H9 (cell line): ENCODE measurements around the gene MYO18A. TPM values are rescaled to one million over a fixed set of nuclear protein-coding genes. Genes with fewer than 3 reads are reported as not detected.

Experiments used
- DNase-seq: peaks from one replicate; pipeline ENCODE4 v3.0.0-alpha.2; 2017
- H2AFZ ChIP-seq: one replicate; pipeline ENCODE4 v1.6.1; 2013; ENCODE audit warnings: mild to moderate bottlenecking, low read length, control low read depth, moderate library complexity
- H2AK5ac ChIP-seq: 2 replicates; pipeline ENCODE4 v1.6.1; 2013; ENCODE audit warnings: low read length, control low read depth, mixed read lengths; ENCODE audit not compliant: insufficient read length
- H2BK120ac ChIP-seq: one replicate; pipeline ENCODE4 v1.6.1; 2013; ENCODE audit warnings: low read depth, mild to moderate bottlenecking, low read length, control low read depth, inconsistent platforms; ENCODE audit not compliant: poor library complexity, severe bottlenecking
- H2BK12ac ChIP-seq: 2 replicates; pipeline ENCODE4 v1.6.1; 2013; ENCODE audit warnings: low read length, control low read depth, mixed read lengths, low read depth; ENCODE audit not compliant: insufficient read length
- H2BK15ac ChIP-seq: 2 replicates; pipeline ENCODE4 v1.6.1; 2013; ENCODE audit warnings: low read depth, low read length, control low read depth
- H2BK20ac ChIP-seq: one replicate; pipeline ENCODE4 v1.6.1; 2013; ENCODE audit warnings: low read depth, mild to moderate bottlenecking, low read length, control low read depth, inconsistent platforms; ENCODE audit not compliant: poor library complexity, severe bottlenecking
- H2BK5ac ChIP-seq: 2 replicates; pipeline ENCODE4 v1.6.1; 2013; ENCODE audit warnings: low read length, control low read depth, mixed read lengths; ENCODE audit not compliant: insufficient read length
- H3K14ac ChIP-seq: 2 replicates; pipeline ENCODE4 v1.6.1; 2013; ENCODE audit warnings: low read length, control low read depth; ENCODE audit not compliant: insufficient read depth
- H3K18ac ChIP-seq: 2 replicates; pipeline ENCODE4 v1.6.1; 2013; ENCODE audit warnings: low read depth, mild to moderate bottlenecking, mixed read lengths, low read length, control low read depth; ENCODE audit not compliant: insufficient read length
- H3K23ac ChIP-seq: 2 replicates; pipeline ENCODE4 v1.6.1; 2013; ENCODE audit warnings: low read length, control low read depth, mixed read lengths, low read depth; ENCODE audit not compliant: insufficient read length
- H3K23me2 ChIP-seq: 2 replicates; pipeline ENCODE4 v1.6.1; 2013; ENCODE audit warnings: low read depth, mild to moderate bottlenecking, mixed read lengths, low read length, control low read depth; ENCODE audit not compliant: insufficient read length, poor library complexity, severe bottlenecking
- H3K27ac ChIP-seq: 2 replicates; pipeline ENCODE4 v1.5.1; 2013; ENCODE audit warnings: low read length, control low read depth, mixed read lengths, low read depth; ENCODE audit not compliant: insufficient read length
- H3K27me3 ChIP-seq: 2 replicates; pipeline ENCODE4 v1.6.1; 2013; ENCODE audit warnings: low read length, control low read depth, inconsistent platforms; ENCODE audit not compliant: insufficient read depth
- H3K4ac ChIP-seq: 2 replicates; pipeline ENCODE4 v1.6.1; 2013; ENCODE audit warnings: low read depth, mild to moderate bottlenecking, control low read depth, inconsistent platforms, low read length, moderate library complexity
- H3K4me1 ChIP-seq: 2 replicates; pipeline ENCODE4 v1.6.1; 2013; ENCODE audit warnings: low read length, control low read depth, inconsistent platforms; ENCODE audit not compliant: insufficient read depth
- H3K4me2 ChIP-seq: 2 replicates; pipeline ENCODE4 v1.6.1; 2013; ENCODE audit warnings: low read length, control low read depth, mixed read lengths; ENCODE audit not compliant: insufficient read length, insufficient read depth
- H3K56ac ChIP-seq: 2 replicates; pipeline ENCODE4 v1.6.1; 2013; ENCODE audit warnings: low read depth, mild to moderate bottlenecking, mixed read lengths, low read length, control low read depth; ENCODE audit not compliant: insufficient read length
- H3K79me1 ChIP-seq: 2 replicates; pipeline ENCODE4 v1.6.1; 2013; ENCODE audit warnings: low read depth, mild to moderate bottlenecking, moderate library complexity, low read length, control low read depth, inconsistent platforms; ENCODE audit not compliant: insufficient read depth, poor library complexity, severe bottlenecking
- H3K79me2 ChIP-seq: 2 replicates; pipeline ENCODE4 v1.6.1; 2013; ENCODE audit warnings: low read length, control low read depth, inconsistent platforms; ENCODE audit not compliant: insufficient read depth
- H3K9ac ChIP-seq: 2 replicates; pipeline ENCODE4 v1.6.1; 2013; ENCODE audit warnings: low read length, control low read depth, mixed read lengths; ENCODE audit not compliant: insufficient read length; ENCODE audit errors: extremely low read depth
- H3K9me3 ChIP-seq: one replicate; pipeline ENCODE4 v1.6.1; 2013; ENCODE audit warnings: low read depth, low read length, inconsistent platforms; ENCODE audit not compliant: control insufficient read depth
- H3T11ph ChIP-seq: one replicate; pipeline ENCODE4 v1.6.1; 2013; ENCODE audit warnings: mild to moderate bottlenecking, low read length, control low read depth, inconsistent platforms
- H4K20me1 ChIP-seq: one replicate; pipeline ENCODE4 v1.6.1; 2013; ENCODE audit not compliant: control insufficient read depth, insufficient read length, insufficient read depth
- H4K5ac ChIP-seq: 2 replicates; pipeline ENCODE4 v1.6.1; 2013; ENCODE audit warnings: low read depth, mild to moderate bottlenecking, mixed read lengths, low read length, control low read depth; ENCODE audit not compliant: insufficient read length
- H4K8ac ChIP-seq: replicated peaks from 2 replicates; pipeline ENCODE4 v1.6.1; 2013; ENCODE audit warnings: low read length, control low read depth, mixed read lengths, low read depth; ENCODE audit not compliant: insufficient read length
- H4K91ac ChIP-seq: 2 replicates; pipeline ENCODE4 v1.6.1; 2013; ENCODE audit warnings: low read depth, mild to moderate bottlenecking, moderate library complexity, mixed read lengths, low read length, control low read depth; ENCODE audit not compliant: insufficient read length
- H3K27ac Mint-ChIP-seq, 3 experiments: 2 replicates in 2 of 3; 3 replicates in 1 of 3; pipeline ENCODE4 v1.8.0; 2020 to 2021; ENCODE audit warnings: mixed read lengths in 3 of 3, mild to moderate bottlenecking in 1 of 3, moderate library complexity in 1 of 3
- H3K27me3 Mint-ChIP-seq: 2 replicates; pipeline ENCODE4 v1.8.0; 2021; ENCODE audit warnings: low read depth, mild to moderate bottlenecking, moderate library complexity, mixed read lengths
- H3K36me3 Mint-ChIP-seq, 3 experiments: 2 replicates in 2 of 3; 3 replicates in 1 of 3; pipeline ENCODE4 v1.8.0; 2020 to 2021; ENCODE audit warnings: low read depth in 3 of 3, mixed read lengths in 3 of 3; ENCODE audit not compliant: insufficient read depth in 1 of 3
- H3K4me1 Mint-ChIP-seq, 2 experiments: 2 replicates each; pipeline ENCODE4 v1.8.0; 2020; ENCODE audit warnings: mixed read lengths in 2 of 2
- H3K4me3 Mint-ChIP-seq, 2 experiments: 2 replicates in 1 of 2; 3 replicates in 1 of 2; pipeline ENCODE4 v1.8.0; 2020 to 2021; ENCODE audit warnings: mild to moderate bottlenecking in 2 of 2, mixed read lengths in 2 of 2, moderate library complexity in 1 of 2
- H3K9me3 Mint-ChIP-seq, 2 experiments: 2 replicates in 1 of 2; 3 replicates in 1 of 2; pipeline ENCODE4 v1.8.0; 2020; ENCODE audit warnings: mild to moderate bottlenecking in 2 of 2, mixed read lengths in 2 of 2, moderate library complexity in 1 of 2
- WGBS: extraction: QIAGEN DNeasy Blood & Tissue Kit; methylation state at CpG from one replicate; pipeline ENCODE4 v1.1.7; 2013; ENCODE audit warnings: missing lambda C conversion rate, low lambda C conversion rate, mixed read lengths; ENCODE audit not compliant: insufficient read length; ENCODE audit errors: extremely low coverage; 5-methylcytosine and 5-hydroxymethylcytosine counted together
- total RNA-seq: library from RNA; stranded (reverse); gene quantifications from 2 replicates; pipeline ENCODE4 v1.2.1, GENCODE V29; 2021
- TF ChIP-seq, protein P1 (sequence below): fragments of 200-600 bp; sonication (generic); conservative IDR thresholded peaks from 3 replicates; pipeline ENCODE4 v1.8.0; 2021; ENCODE audit warnings: antibody characterized with exemption, mild to moderate bottlenecking

Gene MYO18A
- total RNA-seq, 1 experiment from 2014 or later, result 21.6 TPM

DNA sequence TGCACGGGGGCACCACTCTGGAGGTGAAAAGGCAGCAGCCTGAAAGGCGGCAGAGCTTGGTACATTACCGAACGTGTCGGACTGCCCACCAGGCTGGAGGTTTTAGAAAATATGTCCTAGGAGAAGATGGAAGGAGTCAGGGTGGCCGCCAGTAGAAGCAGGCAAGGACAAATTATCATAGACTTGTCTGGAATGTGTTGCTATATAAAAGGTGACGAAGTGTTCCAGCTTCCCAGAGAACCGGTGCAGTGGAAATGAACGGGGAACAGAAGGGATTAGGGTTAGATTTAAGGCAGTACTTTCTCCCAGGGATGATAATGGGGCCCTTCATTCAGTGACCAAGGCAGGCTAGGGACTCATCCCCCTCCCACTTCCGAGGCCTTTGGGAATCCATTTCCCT lies 109.9 kb downstream of the MYO18A start:
- peaks cover 4% of the 10 kb centered on the region; the same call in 1 of the 2 replicates for H3K4me1 ChIP-seq
- no peaks in the 10 kb centered on the region for H3K27me3 ChIP-seq
- Mint-ChIP-seq H3K4me3 (no peak overlapping the region), H3K27ac (peak overlapping the region in 1 of 3 experiments; percentile 33; a peak in 1 of 7 replicates), H3K9me3 (no peaks in the 10 kb centered on the region), H3K4me1 (peaks cover 43 to 56% of the 10 kb centered on the region in 2 experiments), H3K27me3 (no peaks in the 10 kb centered on the region; the same call in 1 of the 2 replicates), H3K36me3 (no peaks in the 10 kb centered on the region; a peak in 1 of 7 replicates)
- no peak overlapping the region for H3K14ac ChIP-seq
- H4K8ac ChIP-seq, result no peak overlapping the region
- H2BK120ac ChIP-seq, result no peak overlapping the region
- no peaks in the 10 kb centered on the region for H3K79me1 ChIP-seq
- H3K18ac ChIP-seq, result no peak overlapping the region
- H3K23ac ChIP-seq, result no peak overlapping the region
- no CpG with 5 or more reads among the region's 10 CpGs for WGBS
- H3K56ac ChIP-seq, result no peak overlapping the region
- H3K4me2 ChIP-seq, result no peak overlapping the region
- no peak for DNase-seq
- H3K23me2 ChIP-seq, result no peaks in the 10 kb centered on the region
- no peak overlapping the region for H2AK5ac ChIP-seq
- H4K91ac ChIP-seq, result no peak overlapping the region
- no peak overlapping the region for H3K27ac ChIP-seq
- TF ChIP-seq, protein P1, sequence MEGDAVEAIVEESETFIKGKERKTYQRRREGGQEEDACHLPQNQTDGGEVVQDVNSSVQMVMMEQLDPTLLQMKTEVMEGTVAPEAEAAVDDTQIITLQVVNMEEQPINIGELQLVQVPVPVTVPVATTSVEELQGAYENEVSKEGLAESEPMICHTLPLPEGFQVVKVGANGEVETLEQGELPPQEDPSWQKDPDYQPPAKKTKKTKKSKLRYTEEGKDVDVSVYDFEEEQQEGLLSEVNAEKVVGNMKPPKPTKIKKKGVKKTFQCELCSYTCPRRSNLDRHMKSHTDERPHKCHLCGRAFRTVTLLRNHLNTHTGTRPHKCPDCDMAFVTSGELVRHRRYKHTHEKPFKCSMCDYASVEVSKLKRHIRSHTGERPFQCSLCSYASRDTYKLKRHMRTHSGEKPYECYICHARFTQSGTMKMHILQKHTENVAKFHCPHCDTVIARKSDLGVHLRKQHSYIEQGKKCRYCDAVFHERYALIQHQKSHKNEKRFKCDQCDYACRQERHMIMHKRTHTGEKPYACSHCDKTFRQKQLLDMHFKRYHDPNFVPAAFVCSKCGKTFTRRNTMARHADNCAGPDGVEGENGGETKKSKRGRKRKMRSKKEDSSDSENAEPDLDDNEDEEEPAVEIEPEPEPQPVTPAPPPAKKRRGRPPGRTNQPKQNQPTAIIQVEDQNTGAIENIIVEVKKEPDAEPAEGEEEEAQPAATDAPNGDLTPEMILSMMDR, result no peak
- H4K20me1 ChIP-seq, result no peaks in the 10 kb centered on the region
- H2AFZ ChIP-seq, result no peak overlapping the region
- H3K79me2 ChIP-seq, result no peaks in the 10 kb centered on the region
- H2BK20ac ChIP-seq, result no peak overlapping the region
- no peak overlapping the region for H2BK15ac ChIP-seq
- no peak overlapping the region for H2BK5ac ChIP-seq
- H3T11ph ChIP-seq, result no peak overlapping the region
- H4K5ac ChIP-seq, result no peak overlapping the region
- no peak overlapping the region for H3K9ac ChIP-seq
- no peak overlapping the region for H3K4ac ChIP-seq
- H3K9me3 ChIP-seq, result no peaks in the 10 kb centered on the region
- H2BK12ac ChIP-seq, result no peak overlapping the region
